GM18526 (cell line): Measurements from ENCODE around the gene TPSB2.

ENCODE experiments used
- POLR2A ChIP-seq: IDR thresholded peaks from 3 replicates; pipeline ENCODE4 v1.6.1; 2011; ENCODE audit not compliant: insufficient read length; ENCODE audit errors: extremely low read depth

TPSB2 gene

GRCh38 chr16:1215574-1216295, 14.2 kb downstream of the TPSB2 start:
- TF ChIP-seq POLR2A = no peak

GRCh38 chr16:1214719-1215118, 15.3 kb downstream of the TPSB2 start:
- no peak for TF ChIP-seq POLR2A

- TF ChIP-seq POLR2A = no peak
These were observed 16.1 kb downstream of the TPSB2 start for GRCh38 chr16:1213796-1214372.

- TF ChIP-seq POLR2A = no peak
These were observed 16.8 kb downstream of the TPSB2 start for GRCh38 chr16:1213231-1213630.

GRCh38 chr16:1212616-1213194, 17.3 kb downstream of the TPSB2 start:
- TF ChIP-seq POLR2A = no peak

- TF ChIP-seq POLR2A = no peak
These were observed 18.3 kb downstream of the TPSB2 start for GRCh38 chr16:1211451-1212268.

- TF ChIP-seq POLR2A = no peak
These were observed 19.5 kb downstream of the TPSB2 start for GRCh38 chr16:1210461-1210860.

GRCh38 chr16:1209081-1209480, 20.9 kb downstream of the TPSB2 start:
- no peak for TF ChIP-seq POLR2A

- no peak for TF ChIP-seq POLR2A
These were observed 21.6 kb downstream of the TPSB2 start for GRCh38 chr16:1208239-1208830.

GRCh38 chr16:1206786-1207185, 23.2 kb downstream of the TPSB2 start:
- no peak for TF ChIP-seq POLR2A

- no peak for TF ChIP-seq POLR2A
These were observed 23.7 kb downstream of the TPSB2 start for GRCh38 chr16:1206326-1206725.

- TF ChIP-seq POLR2A = no peak
These were observed 25.1 kb downstream of the TPSB2 start for GRCh38 chr16:1204933-1205332.

GRCh38 chr16:1202274-1202673, 27.7 kb downstream of the TPSB2 start:
- no peak for TF ChIP-seq POLR2A

- TF ChIP-seq POLR2A = no peak
These were observed 28.5 kb downstream of the TPSB2 start for GRCh38 chr16:1201444-1201843.

GRCh38 chr16:1200014-1200627, 29.9 kb downstream of the TPSB2 start:
- no peak for TF ChIP-seq POLR2A

- TF ChIP-seq POLR2A = no peak
These were observed 30.5 kb downstream of the TPSB2 start for GRCh38 chr16:1199347-1200013.
